Activated CD4-positive, alpha-beta T cell treated with anti-CD3 and anti-CD28 coated beads, Interleukin-2, amount 50 U/mL, for 48 hours (primary cell): ENCODE measurements around the gene NKX1-2.

Experiments
- DNase-seq, 2 experiments: peaks; one replicate each; pipeline ENCODE4 v3.0.0-alpha.2; 2020

Gene NKX1-2

DNA sequence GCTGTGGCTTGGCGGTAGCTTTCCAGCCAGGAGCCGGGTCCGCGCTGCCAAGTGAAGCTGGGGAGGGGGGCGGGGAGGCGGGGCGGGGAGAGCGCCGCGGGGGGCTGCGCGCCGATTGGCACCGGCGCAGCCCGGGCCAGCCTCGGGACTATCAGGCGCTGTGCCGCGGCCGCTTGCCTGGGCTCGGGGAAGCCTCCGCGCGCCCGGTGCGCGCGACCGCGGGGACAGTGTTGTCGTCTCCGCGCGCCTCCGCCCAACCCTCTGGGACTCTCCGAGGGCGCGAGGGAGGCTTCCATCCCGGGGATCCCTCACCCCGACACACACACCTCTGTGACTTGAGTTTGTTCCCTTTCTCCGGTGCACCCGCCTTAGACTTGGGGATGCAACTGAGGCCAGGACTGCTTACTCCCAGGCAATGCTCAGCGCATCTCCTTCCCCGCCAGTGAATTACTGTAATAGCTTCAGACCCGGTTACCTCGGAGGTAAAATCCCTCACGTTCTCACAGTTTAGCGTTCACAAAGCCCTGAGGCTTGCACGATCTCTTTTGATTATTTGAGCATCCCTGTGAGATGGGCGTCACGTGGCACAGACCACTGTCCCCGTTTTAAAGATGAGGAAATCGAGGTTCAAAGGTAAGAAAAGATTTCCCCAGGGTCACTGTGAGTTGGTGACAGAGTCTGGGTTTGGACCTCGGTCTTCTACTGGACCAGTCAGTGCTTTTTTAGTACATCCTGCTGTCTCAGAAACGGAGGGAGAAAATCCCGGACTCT is at the start of gene NKX1-2:
Gene NKX1-2, minus strand, starts transcription at position 24 of the 771 bp plus-strand sequence. CDS start 92 bp downstream, outside the sequence.
- no peak for DNase-seq

DNA sequence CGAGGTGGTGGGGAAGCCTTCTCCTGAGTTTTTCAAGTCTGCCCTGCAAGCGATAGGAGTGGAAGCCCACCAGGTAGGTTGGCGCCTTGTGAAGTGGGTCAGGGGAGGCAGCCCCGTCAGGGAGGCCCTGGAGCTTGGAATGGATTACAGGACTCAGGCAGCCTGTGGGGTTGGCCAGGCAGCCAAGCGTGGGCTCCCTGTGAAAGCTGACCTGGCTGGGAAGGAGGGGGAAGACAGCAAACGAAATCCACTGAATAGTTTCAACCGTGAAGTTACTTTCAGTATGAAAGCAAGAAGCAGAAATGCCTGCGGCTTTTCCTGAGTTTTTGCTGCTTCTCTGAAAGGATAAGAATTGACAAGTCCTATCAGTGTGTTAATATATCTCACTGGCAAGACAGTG is 48.2 kb upstream of the NKX1-2 start:
- DNase-seq: no peak

DNA sequence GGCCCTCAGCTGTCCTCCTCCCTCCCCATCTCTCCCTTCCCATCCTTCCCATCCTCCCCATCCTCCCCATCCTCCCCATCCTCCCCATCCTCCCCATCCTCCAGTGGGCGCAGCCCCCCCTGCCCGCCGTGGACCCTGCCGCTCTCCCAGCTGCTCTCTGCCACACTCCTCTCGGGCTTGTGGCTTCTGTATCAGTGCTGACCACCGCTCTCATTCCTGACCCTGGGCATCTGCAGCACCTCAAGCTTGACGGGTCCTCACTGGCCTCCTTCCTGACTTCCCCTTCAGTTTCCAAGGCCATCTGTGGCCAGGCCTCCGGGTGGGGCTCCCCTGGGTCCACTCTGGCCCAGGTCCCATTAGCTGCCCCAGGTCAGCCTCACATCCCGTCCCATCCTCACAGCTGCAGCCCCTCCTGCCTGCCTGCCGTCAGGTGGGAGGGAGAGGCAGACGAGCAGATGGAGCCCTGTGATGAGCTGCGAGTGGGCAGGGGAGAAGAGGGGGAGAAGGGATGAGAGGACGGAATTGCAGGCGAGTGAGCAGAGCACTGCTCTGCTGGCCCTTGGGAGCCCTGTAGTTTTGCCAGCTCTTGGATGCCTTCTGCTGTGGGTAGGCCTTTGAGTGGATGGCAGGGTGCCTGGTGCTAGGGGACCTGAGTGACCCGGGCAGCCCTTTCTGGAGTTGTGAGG is 47.5 kb upstream of the NKX1-2 start:
- no peak for DNase-seq

GRCh38 chr10:124496620-124497019 is 46.8 kb upstream of the NKX1-2 start:
- DNase-seq: no peak

- no peak for DNase-seq
These were observed 46.3 kb upstream of the NKX1-2 start for GRCh38 chr10:124496150-124496549.

DNA sequence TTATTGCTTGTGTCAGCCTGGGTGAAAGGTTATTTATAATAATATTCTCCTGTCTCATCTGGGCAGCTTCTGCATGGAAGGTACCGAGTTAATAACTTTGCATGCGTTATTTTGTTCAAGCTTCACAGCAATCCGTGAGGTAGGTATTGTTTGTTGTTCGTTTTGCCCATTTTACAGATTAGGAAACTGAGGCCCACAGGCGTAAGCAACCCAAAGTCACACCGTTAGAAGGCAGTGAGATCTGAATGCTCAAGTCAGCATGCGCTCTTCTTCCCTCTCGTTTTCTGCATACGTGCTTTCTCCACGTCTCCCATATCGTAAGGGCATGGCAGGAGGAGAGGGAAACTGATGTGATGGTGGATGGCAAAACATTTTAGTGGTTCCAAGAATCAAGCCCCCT is 45.9 kb upstream of the NKX1-2 start:
- no peak for DNase-seq

DNA sequence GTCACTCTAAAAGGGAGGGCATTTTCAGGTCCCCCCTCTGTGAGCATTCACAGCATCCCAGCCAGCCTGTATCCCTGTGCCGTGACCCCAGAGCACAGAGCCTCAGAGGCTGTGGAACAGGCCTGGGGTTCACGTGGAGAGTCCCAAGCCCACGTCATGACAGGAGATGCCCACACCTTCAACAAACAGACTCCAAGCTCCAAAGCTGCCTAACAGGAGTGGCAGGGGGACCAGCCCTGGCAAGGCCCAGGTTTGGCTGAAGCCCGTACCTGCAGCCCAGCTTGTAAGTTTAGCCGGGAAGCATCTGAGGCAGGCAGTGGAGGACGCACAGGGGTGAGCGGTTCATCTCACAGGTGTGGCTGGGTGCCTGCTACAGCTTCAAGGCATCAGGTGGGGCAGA is 45.3 kb upstream of the NKX1-2 start:
- no peak for DNase-seq

- no peak for DNase-seq
These were observed 44.4 kb upstream of the NKX1-2 start for GRCh38 chr10:124494046-124494807.

GRCh38 chr10:124493214-124493882 is 43.5 kb upstream of the NKX1-2 start:
- DNase-seq: no peak

GRCh38 chr10:124492266-124492665 is 42.4 kb upstream of the NKX1-2 start:
- no peak for DNase-seq

DNA sequence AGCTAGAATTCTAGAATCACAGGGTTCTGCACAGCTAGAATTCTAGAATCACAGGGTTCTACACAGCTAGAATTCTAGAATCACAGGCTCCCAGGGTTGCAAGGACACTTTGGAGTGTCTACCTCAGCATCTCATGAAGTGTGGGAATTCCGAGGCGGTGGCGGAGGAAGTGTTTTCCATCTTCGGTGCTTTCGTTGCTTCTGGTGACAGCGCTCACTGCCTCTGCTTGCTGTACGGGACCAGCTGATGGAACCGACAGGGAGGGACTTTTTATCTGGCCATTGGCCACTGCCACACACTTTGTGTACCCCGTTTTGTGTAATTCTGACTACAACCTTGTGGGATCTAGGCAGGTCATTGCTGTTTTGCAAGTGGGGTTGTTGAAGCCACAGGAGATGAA is 41.3 kb upstream of the NKX1-2 start:
- DNase-seq: no peak

DNA sequence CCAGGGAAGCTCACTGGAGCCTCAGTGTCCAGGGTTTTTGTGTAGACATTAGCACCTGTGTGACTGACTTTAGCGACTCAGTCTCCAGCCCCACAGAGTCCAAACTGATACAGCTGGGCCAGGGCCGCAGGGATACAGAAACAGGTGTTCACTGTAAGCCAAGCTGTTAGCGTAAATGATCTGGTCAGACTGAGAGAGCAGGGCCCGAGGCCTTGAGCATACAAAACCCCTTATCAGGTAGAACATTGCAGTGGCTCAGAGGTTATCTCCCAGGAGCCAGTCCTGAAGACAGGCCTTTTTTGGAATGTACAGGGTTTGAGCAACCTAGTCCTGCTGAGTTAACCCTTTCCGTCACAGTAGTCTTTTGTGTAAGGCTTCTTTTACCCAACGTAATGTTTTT is 36.8 kb upstream of the NKX1-2 start:
- no peak for DNase-seq

DNA sequence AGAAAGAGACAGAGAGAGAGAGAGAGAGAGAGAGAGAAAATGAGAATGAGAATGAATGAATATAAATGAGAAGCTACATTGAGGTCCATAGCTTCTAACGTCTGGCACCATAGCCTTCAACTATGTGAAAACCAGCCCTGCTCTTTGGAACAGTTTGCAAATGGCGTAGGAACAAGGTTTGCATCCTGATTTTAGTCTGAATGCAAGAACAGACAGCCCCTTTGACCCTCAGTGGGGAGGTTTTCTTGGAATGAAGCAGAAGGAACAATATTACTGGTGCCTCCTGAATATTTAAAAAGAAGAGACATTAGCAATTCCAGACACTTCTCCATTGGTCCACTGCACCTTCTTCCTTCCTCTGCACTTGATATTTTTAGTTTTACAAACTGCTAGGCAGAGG is 34.8 kb upstream of the NKX1-2 start:
- no peak for DNase-seq

- DNase-seq: no peak
These were observed 34.2 kb upstream of the NKX1-2 start for GRCh38 chr10:124484031-124484430.

- no peak for DNase-seq
These were observed 33.0 kb upstream of the NKX1-2 start for GRCh38 chr10:124482876-124483275.

DNA sequence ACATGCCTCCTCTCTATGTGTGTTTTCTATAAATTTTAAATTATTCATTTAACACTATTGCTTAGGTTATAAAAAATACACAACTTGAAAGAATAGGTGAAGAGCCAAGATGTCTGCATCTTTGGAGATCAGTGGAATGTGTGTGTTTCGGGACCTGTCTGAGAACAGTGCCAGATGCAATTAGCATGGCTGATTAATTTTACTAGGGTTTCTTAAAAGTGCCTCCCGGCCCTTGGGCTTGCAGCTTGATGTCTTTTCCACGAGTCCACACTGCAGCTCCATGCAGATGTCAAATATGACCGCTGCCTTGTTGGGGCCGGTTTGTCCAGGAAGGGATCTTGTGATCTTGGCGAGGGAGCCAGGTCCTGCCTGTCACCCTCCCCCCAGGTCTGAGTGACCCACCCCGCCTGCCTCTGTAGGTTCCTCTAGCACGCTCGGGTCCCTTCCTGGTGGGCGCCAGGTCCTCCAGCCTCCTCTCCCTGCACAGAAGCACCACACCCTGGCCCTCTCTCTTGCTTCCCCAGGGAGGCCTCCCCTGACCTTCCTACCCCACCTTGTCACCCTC is 32.5 kb upstream of the NKX1-2 start:
- no peak for DNase-seq

DNA sequence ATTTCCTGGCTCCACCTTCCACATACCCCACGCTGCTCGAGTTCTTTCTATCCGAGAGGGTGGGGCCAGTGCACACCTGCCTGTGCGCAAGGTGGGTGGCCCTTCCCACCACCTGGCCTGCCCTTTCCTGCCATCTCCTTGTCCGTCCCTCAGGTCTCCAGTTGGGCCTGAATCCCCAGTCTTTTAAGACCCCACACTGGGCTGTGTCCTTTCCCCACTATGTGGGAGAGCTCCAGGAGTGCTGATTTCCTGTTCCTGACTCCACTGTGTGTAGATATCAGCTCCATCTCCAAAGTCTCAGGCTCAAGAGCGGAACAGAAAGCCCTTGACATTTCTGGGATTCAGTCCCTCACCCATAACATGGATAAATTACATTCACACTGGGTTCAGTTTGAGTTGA is 31.9 kb upstream of the NKX1-2 start:
- no peak for DNase-seq

DNA sequence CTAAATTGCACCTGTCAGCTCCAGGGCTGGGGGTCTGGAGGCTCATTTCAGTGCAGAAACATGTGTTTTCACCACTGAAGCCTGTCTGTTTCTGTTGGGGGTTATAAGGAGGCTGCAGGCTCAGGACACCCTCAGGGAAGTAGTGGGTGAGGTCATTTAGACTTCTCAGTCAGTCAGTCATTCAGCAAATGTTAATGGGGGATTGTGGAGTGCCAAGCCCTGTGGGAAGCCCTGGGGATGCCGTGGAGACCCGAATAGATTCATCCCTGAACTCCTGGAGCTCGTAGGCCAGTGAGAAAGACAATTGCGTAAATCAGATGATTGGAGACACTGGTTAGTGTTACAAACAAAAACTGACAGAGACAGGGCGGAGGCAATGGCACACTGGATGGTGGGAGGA is 31.0 kb upstream of the NKX1-2 start:
- no peak for DNase-seq

GRCh38 chr10:124478515-124478914 is 28.7 kb upstream of the NKX1-2 start:
- DNase-seq: no peak

DNA sequence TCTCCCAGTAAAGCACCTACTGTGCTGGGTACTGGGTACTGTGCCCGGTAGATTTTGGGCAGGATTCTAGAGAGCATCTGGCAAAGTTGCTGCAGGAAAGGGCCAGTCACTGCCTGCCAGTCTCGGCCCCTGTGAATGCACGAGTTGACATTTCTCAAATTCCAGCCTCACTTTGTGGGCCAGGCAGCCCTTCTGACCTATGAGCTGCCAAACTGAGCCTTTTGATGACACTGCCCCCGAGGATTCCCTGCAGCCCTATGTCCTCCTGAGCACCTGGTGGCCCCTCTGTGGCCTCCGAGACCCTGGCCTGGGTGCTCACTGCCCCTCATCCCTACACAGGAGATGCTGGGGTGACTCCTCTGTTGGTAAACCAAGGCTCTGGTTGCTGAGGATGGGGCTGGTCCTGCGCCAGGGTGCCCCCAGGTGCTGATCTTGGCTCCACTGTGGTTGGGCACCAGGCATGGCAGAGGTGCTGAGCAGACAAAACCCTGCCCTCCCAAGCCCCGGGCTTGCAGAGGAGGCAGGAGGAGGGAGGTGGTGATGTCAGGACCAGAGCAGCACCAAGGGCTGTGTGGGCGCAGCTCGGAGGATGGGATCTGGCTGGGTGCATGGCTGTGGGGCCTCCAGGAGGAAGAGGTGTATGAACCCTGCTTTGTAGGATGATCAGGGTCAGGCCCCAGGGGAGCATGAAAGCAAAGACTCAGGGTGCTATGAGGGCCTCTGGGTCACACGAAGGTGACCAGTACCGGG is 28.0 kb upstream of the NKX1-2 start:
- DNase-seq: no peak

GRCh38 chr10:124476043-124476725 is 26.3 kb upstream of the NKX1-2 start:
- no peak for DNase-seq
